Breast epithelium (tissue), 4 donors: Measurements from ENCODE around the gene PFN3. TPM values are rescaled to one million over a fixed set of nuclear protein-coding genes. Genes with fewer than 3 reads are reported as not detected.
"Not testable (repeated sequence)": the region's sequence is repeated elsewhere in the genome, so short reads cannot be mapped to it uniquely, and the experiment has no call there.

Experiments
- DNase-seq, 2 donors: peaks; one replicate each; pipeline ENCODE4 v3.0.0-alpha.2; 2019; ENCODE audit warnings: low spot score in 2 of 2
- H3K27ac ChIP-seq, 2 donors: fragments of 200-600 bp; sonication (generic) in 1 of 2; one replicate each; pipeline ENCODE4 v1.5.1; 2016 to 2019; ENCODE audit warnings: mild to moderate bottlenecking in 1 of 2
- H3K27me3 ChIP-seq, 2 donors: fragments of 200-600 bp; sonication (generic) in 1 of 2; one replicate each; pipeline versions ENCODE4 v1.5.1 to v1.6.0; 2017 to 2019; ENCODE audit warnings: control low read depth in 1 of 2, mild to moderate bottlenecking in 1 of 2
- H3K36me3 ChIP-seq: fragments of 200-600 bp; one replicate; pipeline ENCODE4 v1.5.1; 2019
- H3K4me1 ChIP-seq, 2 donors: fragments of 200-600 bp; sonication (generic); one replicate each; pipeline ENCODE4 v1.5.1; 2016 to 2019; ENCODE audit warnings: control low read depth in 1 of 2
- H3K4me3 ChIP-seq, 3 donors: fragments of 200-600 bp; sonication (generic); 1 replicate in 2 of 3; 2 replicates in 1 of 3; pipeline ENCODE4 v1.5.1; 2016 to 2019; ENCODE audit warnings: mild to moderate bottlenecking in 3 of 3, moderate library complexity in 2 of 3
- H3K9me3 ChIP-seq, 2 donors: fragments of 200-600 bp; sonication (generic) in 1 of 2; one replicate each; pipeline ENCODE4 v1.5.1; 2016 to 2019; ENCODE audit warnings: control low read depth in 1 of 2
- CTCF ChIP-seq, 3 donors: fragments of 450-650 bp; IDR thresholded peaks; one replicate each; pipeline ENCODE4 v1.5.1; 2016 to 2017; ENCODE audit warnings: antibody characterized with exemption in 3 of 3, mild to moderate bottlenecking in 3 of 3, moderate library complexity in 3 of 3
- POLR2A ChIP-seq: fragments of 450-650 bp; IDR thresholded peaks from one replicate; pipeline ENCODE4 v1.6.1; 2016; ENCODE audit warnings: antibody characterized with exemption, mild to moderate bottlenecking, moderate library complexity
- POLR2AphosphoS5 ChIP-seq, 3 donors: sonication (generic); formaldehyde crosslinking; IDR thresholded peaks; one replicate each; pipeline ENCODE4 v1.6.1; 2017; ENCODE audit warnings: antibody characterized with exemption in 3 of 3
- intact Hi-C: fragments of 100-400 bp; cut with DNase I; formaldehyde crosslinking; loops from one replicate; pipeline ENCODE4 v1.15.1; 2023; ENCODE audit warnings: low total_unique reads
- total RNA-seq, 3 donors: library from RNA; depleted of rRNA; stranded (reverse); fragments of >200 nt; gene quantifications; one replicate each; pipeline ENCODE4 v1.1.0, GENCODE V29; 2016

Gene PFN3
- total RNA-seq, 3 donors from 2014 or later: not detected

- H3K4me3 ChIP-seq: no peak overlapping the region
- intact Hi-C loops: no loop called here
- H3K27me3 ChIP-seq: no peaks in the 10 kb centered on the region
- no peak for DNase-seq
- H3K27ac ChIP-seq: no peak overlapping the region
- no peaks in the 10 kb centered on the region for H3K4me1 ChIP-seq
- TF ChIP-seq CTCF (IDR thresholded peaks at IDR 0.05): no peak
- no peak for TF ChIP-seq POLR2A
- TF ChIP-seq POLR2AphosphoS5 (IDR thresholded peaks at IDR 0.05): no peak
- H3K36me3 ChIP-seq: no peaks in the 10 kb centered on the region
- no peaks in the 10 kb centered on the region for H3K9me3 ChIP-seq
These were observed 18.6 kb upstream of the PFN3 start for GRCh38 chr5:177419046-177419445.

GRCh38 chr5:177417081-177417480, 16.6 kb upstream of the PFN3 start:
- H3K4me1 ChIP-seq, H3K36me3 ChIP-seq, DNase-seq, H3K27me3 ChIP-seq, intact Hi-C loops, H3K27ac ChIP-seq, H3K9me3 ChIP-seq, H3K4me3 ChIP-seq: not testable (repeated sequence)

DNA sequence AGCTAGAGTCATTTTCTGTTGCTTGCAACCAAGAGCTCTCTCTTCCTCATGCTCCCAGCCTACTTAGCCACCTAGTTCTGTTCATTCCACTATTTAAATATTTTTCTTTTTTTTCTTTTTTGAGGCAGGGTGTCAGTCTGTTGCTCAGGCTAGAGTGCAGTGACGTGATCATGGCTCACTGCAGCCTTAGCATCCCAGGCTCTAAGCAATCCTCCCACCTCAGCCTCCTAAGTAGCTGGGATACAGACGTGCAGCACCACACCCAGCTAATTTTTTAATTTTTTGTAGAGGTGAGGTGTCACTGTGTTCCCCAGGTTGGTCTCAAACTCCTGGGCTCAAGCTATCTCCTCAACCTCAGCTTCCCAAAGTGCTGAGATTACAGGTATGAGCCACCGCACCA, 14.0 kb upstream of the PFN3 start:
- intact Hi-C loops: no loop called here

GRCh38 chr5:177412603-177413233, 12.3 kb upstream of the PFN3 start:
- Histone ChIP-seq H3K27ac (no peak overlapping the region), H3K27me3 (no peaks in the 10 kb centered on the region), H3K36me3 (no peaks in the 10 kb centered on the region), H3K9me3 (no peaks in the 10 kb centered on the region), H3K4me3 (no peak overlapping the region), H3K4me1 (no peaks in the 10 kb centered on the region)
- no peak for TF ChIP-seq CTCF (IDR thresholded peaks at IDR 0.05)
- no peak for TF ChIP-seq POLR2AphosphoS5 (IDR thresholded peaks at IDR 0.05)
- no peak for TF ChIP-seq POLR2A
- DNase-seq: no peak
- intact Hi-C loops: no loop called here

More for the DNA sequence above, 14.0 kb upstream of the PFN3 start:
- no peaks in the 10 kb centered on the region for H3K4me1 ChIP-seq
- DNase-seq: no peak
- H3K4me3 ChIP-seq: no peak overlapping the region
- no peaks in the 10 kb centered on the region for H3K27me3 ChIP-seq
- H3K9me3 ChIP-seq: no peaks in the 10 kb centered on the region
- no peak overlapping the region for H3K27ac ChIP-seq
- no peaks in the 10 kb centered on the region for H3K36me3 ChIP-seq
- TF ChIP-seq CTCF (IDR thresholded peaks at IDR 0.05) (no peak), POLR2A (no peak), POLR2AphosphoS5 (IDR thresholded peaks at IDR 0.05) (no peak)

- Histone ChIP-seq H3K4me1 (no peaks in the 10 kb centered on the region), H3K27ac (no peak overlapping the region), H3K27me3 (no peaks in the 10 kb centered on the region), H3K36me3 (no peaks in the 10 kb centered on the region), H3K9me3 (no peaks in the 10 kb centered on the region), H3K4me3 (no peak overlapping the region)
- TF ChIP-seq CTCF (IDR thresholded peaks at IDR 0.05): no peak
- TF ChIP-seq POLR2A: no peak
- TF ChIP-seq POLR2AphosphoS5 (IDR thresholded peaks at IDR 0.05): no peak
- DNase-seq: no peak
- intact Hi-C loops: no loop called here
These were observed 10.1 kb upstream of the PFN3 start for GRCh38 chr5:177410575-177410974.
